PC-3 (cell line): ENCODE measurements around the gene MRFAP1L1. TPM values are rescaled to one million over a fixed set of nuclear protein-coding genes. Genes with fewer than 3 reads are reported as not detected.
A peak's percentile ranks its signal among the peaks of the same experiment; 100 is the strongest.

Experiments used
- ATAC-seq: fragments of 200-7000 bp; cut with Tn5 transposase; 2 replicates; pipeline ENCODE4 v1.9.1; 2020; ENCODE audit warnings: mild to moderate bottlenecking, moderate library complexity
- BruUV-seq: library from RNA; stranded (reverse); fragments of 400-500 nt; replicated peaks from 2 replicates; lab custom pipeline; 2021; lab: Mats Ljungman, UMichigan
- CTCF ChIA-PET: fragments of 300-600 bp; sonication (Branson Sonifier 250); formaldehyde crosslinking; loops from one replicate; lab custom pipeline; 2022; ENCODE audit warnings: antibody characterized with exemption; lab: Charles Lee
- POLR2A ChIA-PET: fragments of 300-600 bp; sonication (Branson Sonifier 250); formaldehyde crosslinking; loops from one replicate; lab custom pipeline; 2022; ENCODE audit warnings: antibody characterized with exemption; ENCODE audit not compliant: unreplicated experiment; lab: Charles Lee
- DNase-seq: peaks from one replicate; pipeline ENCODE4 v3.0.0-alpha.2; 2015
- H2AFZ ChIP-seq: fragments of 300-600 bp; sonication (generic); 2 replicates; pipeline ENCODE4 v1.6.0; 2016; ENCODE audit warnings: antibody characterized with exemption, low read length
- H3F3A ChIP-seq: fragments of 300-600 bp; sonication (generic); one replicate; pipeline ENCODE4 v1.6.0; 2017; ENCODE audit warnings: antibody characterized with exemption, low read length, control low read depth, mild to moderate bottlenecking; ENCODE audit not compliant: unreplicated experiment
- H3K27ac ChIP-seq: fragments of 300-600 bp; sonication (generic); 2 replicates; pipeline ENCODE4 v1.5.1; 2016; ENCODE audit warnings: mild to moderate bottlenecking, low read length
- H3K27me3 ChIP-seq: fragments of 300-600 bp; sonication (generic); 2 replicates; pipeline ENCODE4 v1.6.1; 2016; ENCODE audit warnings: low read length, mixed read lengths
- H3K36me3 ChIP-seq: fragments of 300-600 bp; sonication (generic); 2 replicates; pipeline ENCODE4 v1.6.1; 2016; ENCODE audit warnings: low read depth, mixed run types, low read length, mixed read lengths
- H3K4me1 ChIP-seq: fragments of 300-600 bp; sonication (generic); 2 replicates; pipeline ENCODE4 v1.5.1; 2016; ENCODE audit warnings: low read length; ENCODE audit not compliant: insufficient read depth
- H3K4me2 ChIP-seq: fragments of 300-600 bp; sonication (generic); 2 replicates; pipeline ENCODE4 v1.6.0; 2016; ENCODE audit warnings: low read length
- H3K4me3 ChIP-seq: fragments of 300-600 bp; sonication (generic); 2 replicates; pipeline ENCODE4 v1.5.1; 2016; ENCODE audit warnings: mild to moderate bottlenecking, low read length, mixed read lengths
- H3K79me2 ChIP-seq: fragments of 300-600 bp; sonication (generic); 2 replicates; pipeline ENCODE4 v1.6.1; 2017; ENCODE audit warnings: low read length, mixed read lengths
- H3K9ac ChIP-seq: fragments of 300-600 bp; sonication (generic); 2 replicates; pipeline ENCODE4 v1.6.0; 2016; ENCODE audit warnings: mild to moderate bottlenecking, low read length
- H3K9me2 ChIP-seq: fragments of 300-600 bp; sonication (generic); replicated peaks from 2 replicates; pipeline ENCODE4 v1.6.1; 2016; ENCODE audit warnings: mixed run types, low read length, mixed read lengths
- H3K9me3 ChIP-seq: fragments of 300-600 bp; sonication (generic); 2 replicates; pipeline ENCODE4 v1.6.1; 2016; ENCODE audit warnings: low read length, mixed read lengths
- H4K20me1 ChIP-seq: fragments of 300-600 bp; sonication (generic); 2 replicates; pipeline ENCODE4 v1.6.1; 2016; ENCODE audit warnings: low read length, mixed read lengths
- EZH2 ChIP-seq: fragments of 300-600 bp; sonication (generic); IDR thresholded peaks from one replicate; pipeline ENCODE4 v1.6.1; 2017; ENCODE audit warnings: antibody characterized with exemption, mild to moderate bottlenecking, low read length; ENCODE audit not compliant: unreplicated experiment
- EZH2phosphoT487 ChIP-seq: fragments of 300-600 bp; sonication (generic); IDR thresholded peaks from 2 replicates; pipeline ENCODE4 v1.6.1; 2018; ENCODE audit warnings: mild to moderate bottlenecking, antibody characterized with exemption, low read length, borderline replicate concordance
- intact Hi-C: fragments of 100-400 bp; cut with micrococcal nuclease; formaldehyde crosslinking; loops from 2 replicates; pipeline ENCODE4 v1.9.0; 2023
- total RNA-seq: library from RNA; depleted of rRNA; stranded (reverse); fragments of >200 nt; gene quantifications from 2 replicates; pipeline ENCODE4 v1.2.3, GENCODE V29; 2014
- TF ChIP-seq, protein P1 (sequence below): fragments of 300-600 bp; sonication (generic); conservative IDR thresholded peaks from 2 replicates; pipeline ENCODE4 v1.5.1; 2017; ENCODE audit warnings: antibody characterized with exemption, low read depth, mild to moderate bottlenecking, low read length

The MRFAP1L1 gene
- total RNA-seq, 1 experiment from 2014 or later: 50.5 TPM

- no peak overlapping the region for H3K9ac ChIP-seq
- no peaks in the 10 kb centered on the region for H3K27me3 ChIP-seq
- ATAC-seq (no peak), DNase-seq (no peak)
- no peaks in the 10 kb centered on the region for H3K9me2 ChIP-seq
- no peak for TF ChIP-seq EZH2
- TF ChIP-seq EZH2phosphoT487: no peak
- TF ChIP-seq, protein P1, sequence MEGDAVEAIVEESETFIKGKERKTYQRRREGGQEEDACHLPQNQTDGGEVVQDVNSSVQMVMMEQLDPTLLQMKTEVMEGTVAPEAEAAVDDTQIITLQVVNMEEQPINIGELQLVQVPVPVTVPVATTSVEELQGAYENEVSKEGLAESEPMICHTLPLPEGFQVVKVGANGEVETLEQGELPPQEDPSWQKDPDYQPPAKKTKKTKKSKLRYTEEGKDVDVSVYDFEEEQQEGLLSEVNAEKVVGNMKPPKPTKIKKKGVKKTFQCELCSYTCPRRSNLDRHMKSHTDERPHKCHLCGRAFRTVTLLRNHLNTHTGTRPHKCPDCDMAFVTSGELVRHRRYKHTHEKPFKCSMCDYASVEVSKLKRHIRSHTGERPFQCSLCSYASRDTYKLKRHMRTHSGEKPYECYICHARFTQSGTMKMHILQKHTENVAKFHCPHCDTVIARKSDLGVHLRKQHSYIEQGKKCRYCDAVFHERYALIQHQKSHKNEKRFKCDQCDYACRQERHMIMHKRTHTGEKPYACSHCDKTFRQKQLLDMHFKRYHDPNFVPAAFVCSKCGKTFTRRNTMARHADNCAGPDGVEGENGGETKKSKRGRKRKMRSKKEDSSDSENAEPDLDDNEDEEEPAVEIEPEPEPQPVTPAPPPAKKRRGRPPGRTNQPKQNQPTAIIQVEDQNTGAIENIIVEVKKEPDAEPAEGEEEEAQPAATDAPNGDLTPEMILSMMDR: no peak
- ChIA-PET POLR2A (no interaction called here), CTCF (interaction anchor here (0.5 to 1.1 kb wide), 2 partner anchors 24 to 131 kb away, joined by 3 to 6 read pairs; no protein-coding TSS in a partner anchor)
- H3K27ac ChIP-seq: no peak overlapping the region
- no peaks in the 10 kb centered on the region for H4K20me1 ChIP-seq
- peaks cover 25% of the 10 kb centered on the region for H3K4me1 ChIP-seq
- H3K79me2 ChIP-seq: peaks cover 30% of the 10 kb centered on the region
- H3K9me3 ChIP-seq: no peaks in the 10 kb centered on the region
- H3K4me2 ChIP-seq: no peak overlapping the region
- peaks cover 5% of the 10 kb centered on the region for H3F3A ChIP-seq
- no peak overlapping the region for H2AFZ ChIP-seq
- no TSS peak for BruUV-seq
- H3K4me3 ChIP-seq: no peak overlapping the region
- intact Hi-C loops: no loop called here
- H3K36me3 ChIP-seq: peaks cover 13% of the 10 kb centered on the region; the same call in 1 of the 2 replicates
Measured at GRCh38 chr4:6699388-6699787, 10.3 kb downstream of the MRFAP1L1 start.

- H3K9me3 ChIP-seq: no peaks in the 10 kb centered on the region
- ATAC-seq (no peak), DNase-seq (no peak)
- H2AFZ ChIP-seq: no peak overlapping the region
- no peak overlapping the region for H3K4me2 ChIP-seq
- peaks cover 47% of the 10 kb centered on the region for H3K4me1 ChIP-seq
- peaks cover 5% of the 10 kb centered on the region for H3F3A ChIP-seq
- no peaks in the 10 kb centered on the region for H3K9me2 ChIP-seq
- CTCF ChIA-PET: no interaction called here
- peaks cover 21% of the 10 kb centered on the region for H3K79me2 ChIP-seq
- no peak overlapping the region for H3K9ac ChIP-seq
- peak overlapping the region; percentile 96 for H3K27ac ChIP-seq
- no peak for TF ChIP-seq EZH2phosphoT487
- TF ChIP-seq, protein P1: no peak
- no peak for TF ChIP-seq EZH2
- no peaks in the 10 kb centered on the region for H4K20me1 ChIP-seq
- no peak overlapping the region for H3K4me3 ChIP-seq
- H3K36me3 ChIP-seq: no peaks in the 10 kb centered on the region
- BruUV-seq: no TSS peak
- POLR2A ChIA-PET: no interaction called here
- H3K27me3 ChIP-seq: no peaks in the 10 kb centered on the region
- intact Hi-C loops: no loop called here
Measured at GRCh38 chr4:6697131-6697530, 12.5 kb downstream of the MRFAP1L1 start.

GRCh38 chr4:6696611-6697010 lies 13.1 kb downstream of the MRFAP1L1 start:
- Histone ChIP-seq H3F3A (peaks cover 5% of the 10 kb centered on the region), H3K4me2 (peak overlapping the region; percentile 81), H3K9me2 (no peaks in the 10 kb centered on the region), H4K20me1 (no peaks in the 10 kb centered on the region), H3K4me1 (peaks cover 47% of the 10 kb centered on the region), H3K9ac (peak overlapping the region; percentile 71), H3K36me3 (no peaks in the 10 kb centered on the region), H3K27ac (peak overlapping the region; percentile 96), H3K4me3 (0 out of 2 replicates have a peak overlapping the region, but pooled peaks have one; percentile 40), H2AFZ (peak overlapping the region; percentile 33; the same call in 1 of the 2 replicates), H3K79me2 (peaks cover 21% of the 10 kb centered on the region), H3K27me3 (no peaks in the 10 kb centered on the region), H3K9me3 (no peaks in the 10 kb centered on the region)
- ChIA-PET CTCF (no interaction called here), POLR2A (interaction anchor here (0.5 kb wide), 1 partner anchor 56 kb away, joined by 4 read pairs; the partner anchor contains the start of gene MRFAP1)
- ATAC-seq (no peak), DNase-seq (no peak)
- BruUV-seq: no TSS peak
- TF ChIP-seq EZH2: no peak
- TF ChIP-seq, protein P1: no peak
- no peak for TF ChIP-seq EZH2phosphoT487
- intact Hi-C loops: no loop called here
